Lower leg skin (tissue), 4 donors: ENCODE results near the gene MAJIN. TPM values are rescaled to one million over a fixed set of nuclear protein-coding genes. Genes with fewer than 3 reads are reported as not detected.

Source experiments
- DNase-seq, 2 donors: peaks; one replicate each; pipeline ENCODE4 v3.0.0-alpha.2; 2019; ENCODE audit warnings: low spot score in 2 of 2
- H3K4me3 ChIP-seq: fragments of 200-600 bp; sonication (generic); 2 replicates; pipeline ENCODE4 v1.5.1; 2017; ENCODE audit warnings: mild to moderate bottlenecking, low read depth; ENCODE audit not compliant: poor library complexity, severe bottlenecking
- CTCF ChIP-seq, 3 donors: fragments of 450-650 bp; IDR thresholded peaks; one replicate each; pipeline ENCODE4 v1.5.1; 2016; ENCODE audit warnings: antibody characterized with exemption in 3 of 3, mild to moderate bottlenecking in 3 of 3, moderate library complexity in 2 of 3
- POLR2A ChIP-seq, 2 donors: fragments of 450-650 bp; IDR thresholded peaks; one replicate each; pipeline ENCODE4 v1.6.1; 2016 to 2017; ENCODE audit warnings: antibody characterized with exemption in 2 of 2, mild to moderate bottlenecking in 1 of 2, moderate library complexity in 1 of 2
- WGBS, 2 donors: methylation state at CpG; one replicate each; pipeline ENCODE4 v1.1.5; 2018; 5-methylcytosine and 5-hydroxymethylcytosine counted together
- intact Hi-C: fragments of 100-400 bp; cut with DNase I; formaldehyde crosslinking; loops from one replicate; pipeline ENCODE4 v1.15.0; 2023; ENCODE audit warnings: low total_unique reads
- total RNA-seq, 4 donors: library from RNA; depleted of rRNA; stranded (reverse); fragments of >200 nt; gene quantifications; one replicate each; pipeline ENCODE4 v1.1.0, GENCODE V29; 2016

MAJIN gene
- total RNA-seq, 4 donors from 2014 or later, result not detected

GRCh38 chr11:65016705-65017104, 44.8 kb upstream of the MAJIN start:
- H3K4me3 ChIP-seq, result no peak overlapping the region
- WGBS, 2 donors, result 72 to 73% methylated on average over 4 of the region's 4 CpGs
- no peak for TF ChIP-seq CTCF (IDR thresholded peaks at IDR 0.05)
- no peak for TF ChIP-seq POLR2A (IDR thresholded peaks at IDR 0.05)
- intact Hi-C loops, result loop anchor here (10.0 kb wide), 1 partner anchor 68 kb away; the partner anchor contains the start of genes CDCA5 and ZFPL1
- no peak for DNase-seq

GRCh38 chr11:65014726-65015227, 42.9 kb upstream of the MAJIN start:
- 35 to 52% methylated on average over 14 to 20 of the region's 23 CpGs for WGBS, 2 donors
- peak overlapping the region; percentile 61 for H3K4me3 ChIP-seq
- TF ChIP-seq CTCF (IDR thresholded peaks at IDR 0.05) (no peak), POLR2A (IDR thresholded peaks at IDR 0.05) (no peak)
- DNase-seq, result peak; percentile 17 to 89
- intact Hi-C loops, result loop anchor here (10.0 kb wide), 1 partner anchor 70 kb away; the partner anchor contains the start of genes CDCA5 and ZFPL1

GRCh38 chr11:65013888-65014725, 42.2 kb upstream of the MAJIN start, which contains the start of gene ARL2:
ARL2 (plus strand) TSS chr11:65014160; CDS start chr11:65014208, 48 bp downstream.
- 0 to 1% methylated on average over 10 to 56 of the region's 96 CpGs for WGBS, 2 donors
- no peak for TF ChIP-seq CTCF (IDR thresholded peaks at IDR 0.05)
- TF ChIP-seq POLR2A (IDR thresholded peaks at IDR 0.05), result no peak
- peak within 1 kb of the TSS; percentile 61 for H3K4me3 ChIP-seq
- intact Hi-C loops, result loop anchor here (10.0 kb wide), 1 partner anchor 71 kb away; the partner anchor contains the start of genes CDCA5 and ZFPL1
- peak; percentile 80 to 97 for DNase-seq

GRCh38 chr11:65013130-65013887, 41.4 kb upstream of the MAJIN start:
- WGBS, 2 donors, result 15 to 16% methylated on average over 21 to 22 of the region's 22 CpGs
- intact Hi-C loops, result loop anchor here (10.0 kb wide), 1 partner anchor 71 kb away; the partner anchor contains the start of genes CDCA5 and ZFPL1
- DNase-seq, result peak; percentile 89 to 99
- H3K4me3 ChIP-seq, result peak overlapping the region; percentile 61
- no peak for TF ChIP-seq POLR2A (IDR thresholded peaks at IDR 0.05)
- TF ChIP-seq CTCF (IDR thresholded peaks at IDR 0.05), result no peak

- WGBS, 2 donors, result 85 to 97% methylated on average over 2 of the region's 2 CpGs
- H3K4me3 ChIP-seq, result no peak overlapping the region
- TF ChIP-seq POLR2A (IDR thresholded peaks at IDR 0.05), result no peak
- no peak for TF ChIP-seq CTCF (IDR thresholded peaks at IDR 0.05)
- DNase-seq, result no peak
- intact Hi-C loops, result no loop called here
These were observed 37.0 kb upstream of the MAJIN start for GRCh38 chr11:65008873-65009272.
